Activated T-helper 17 cell treated with anti-CD3 and anti-CD28 coated beads, Interleukin-2, amount 50 U/mL, for 72 hours (primary cell): ENCODE data around the gene SH2B2. TPM values are rescaled to one million over a fixed set of nuclear protein-coding genes. Genes with fewer than 3 reads are reported as not detected.
A peak's percentile ranks its signal among the peaks of the same experiment; 100 is the strongest.

Experiments used
- ATAC-seq: fragments of 150-1000 bp; cut with Tn5 transposase; replicated peaks from 2 replicates; pipeline ENCODE4 v1.10.0; 2021; ENCODE audit warnings: mild to moderate bottlenecking, moderate library complexity
- H3K27ac Mint-ChIP-seq: one replicate; pipeline ENCODE4 v1.8.0; 2022; ENCODE audit warnings: mixed read lengths
- H3K27me3 Mint-ChIP-seq: one replicate; pipeline ENCODE4 v1.8.0; 2022; ENCODE audit warnings: mixed read lengths
- H3K36me3 Mint-ChIP-seq: one replicate; pipeline ENCODE4 v1.8.0; 2022; ENCODE audit warnings: low read depth, mild to moderate bottlenecking, mixed read lengths
- H3K4me1 Mint-ChIP-seq: one replicate; pipeline ENCODE4 v1.8.0; 2022; ENCODE audit warnings: mixed read lengths
- H3K4me3 Mint-ChIP-seq: one replicate; pipeline ENCODE4 v1.8.0; 2022; ENCODE audit warnings: mild to moderate bottlenecking, mixed read lengths
- H3K9me3 Mint-ChIP-seq: one replicate; pipeline ENCODE4 v1.8.0; 2022; ENCODE audit warnings: mixed read lengths
- total RNA-seq, 2 donors: library from RNA; stranded (reverse); gene quantifications; one replicate each; pipeline ENCODE4 v1.2.3, GENCODE V29; 2022

SH2B2 gene
- total RNA-seq, 2 donors from 2014 or later = 1.7 to 14.2 TPM

GRCh38 chr7:102258073-102258748 is 28.5 kb upstream of the SH2B2 start:
- H3K27me3 Mint-ChIP-seq = no peaks in the 10 kb centered on the region
- H3K36me3 Mint-ChIP-seq = no peaks in the 10 kb centered on the region
- no peaks in the 10 kb centered on the region for H3K9me3 Mint-ChIP-seq
- H3K4me1 Mint-ChIP-seq = no peaks in the 10 kb centered on the region
- no peak overlapping the region for H3K27ac Mint-ChIP-seq
- H3K4me3 Mint-ChIP-seq = no peak overlapping the region
- ATAC-seq = no peak

GRCh38 chr7:102258749-102259107 is 27.9 kb upstream of the SH2B2 start:
- H3K4me1 Mint-ChIP-seq = no peaks in the 10 kb centered on the region
- ATAC-seq = no peak
- no peak overlapping the region for H3K4me3 Mint-ChIP-seq
- H3K36me3 Mint-ChIP-seq = no peaks in the 10 kb centered on the region
- H3K9me3 Mint-ChIP-seq = no peaks in the 10 kb centered on the region
- H3K27me3 Mint-ChIP-seq = no peaks in the 10 kb centered on the region
- H3K27ac Mint-ChIP-seq = no peak overlapping the region

GRCh38 chr7:102260856-102261255 is 25.8 kb upstream of the SH2B2 start:
- Mint-ChIP-seq H3K27ac (no peak overlapping the region), H3K27me3 (no peaks in the 10 kb centered on the region), H3K4me3 (no peak overlapping the region), H3K9me3 (no peaks in the 10 kb centered on the region), H3K36me3 (no peaks in the 10 kb centered on the region), H3K4me1 (no peaks in the 10 kb centered on the region)
- no peak for ATAC-seq

- Mint-ChIP-seq H3K36me3 (no peaks in the 10 kb centered on the region), H3K4me3 (no peak overlapping the region), H3K4me1 (no peaks in the 10 kb centered on the region), H3K27me3 (no peaks in the 10 kb centered on the region), H3K9me3 (no peaks in the 10 kb centered on the region), H3K27ac (no peak overlapping the region)
- ATAC-seq = no peak
Measured at GRCh38 chr7:102261451-102261850, 25.2 kb upstream of the SH2B2 start.

- Mint-ChIP-seq H3K4me1 (no peaks in the 10 kb centered on the region), H3K4me3 (no peak overlapping the region), H3K36me3 (no peaks in the 10 kb centered on the region), H3K9me3 (no peaks in the 10 kb centered on the region), H3K27ac (no peak overlapping the region), H3K27me3 (no peaks in the 10 kb centered on the region)
- ATAC-seq = no peak
Measured at GRCh38 chr7:102262546-102262945, 24.1 kb upstream of the SH2B2 start.

GRCh38 chr7:102264367-102264891 is 22.2 kb upstream of the SH2B2 start:
- no peak for ATAC-seq
- Mint-ChIP-seq H3K36me3 (no peaks in the 10 kb centered on the region), H3K4me1 (no peaks in the 10 kb centered on the region), H3K9me3 (no peaks in the 10 kb centered on the region), H3K4me3 (no peak overlapping the region), H3K27me3 (no peaks in the 10 kb centered on the region), H3K27ac (no peak overlapping the region)

GRCh38 chr7:102266541-102266940 is 20.1 kb upstream of the SH2B2 start:
- Mint-ChIP-seq H3K27me3 (no peaks in the 10 kb centered on the region), H3K4me1 (no peaks in the 10 kb centered on the region), H3K36me3 (no peaks in the 10 kb centered on the region), H3K9me3 (no peaks in the 10 kb centered on the region), H3K27ac (no peak overlapping the region), H3K4me3 (no peak overlapping the region)
- no peak for ATAC-seq

- H3K9me3 Mint-ChIP-seq = no peaks in the 10 kb centered on the region
- peaks cover 4% of the 10 kb centered on the region for H3K4me1 Mint-ChIP-seq
- no peaks in the 10 kb centered on the region for H3K27me3 Mint-ChIP-seq
- no peak overlapping the region for H3K4me3 Mint-ChIP-seq
- H3K27ac Mint-ChIP-seq = no peak overlapping the region
- ATAC-seq = no peak
- no peaks in the 10 kb centered on the region for H3K36me3 Mint-ChIP-seq
Measured at GRCh38 chr7:102268635-102269034, 18.0 kb upstream of the SH2B2 start.

GRCh38 chr7:102270178-102270887 is 16.3 kb upstream of the SH2B2 start:
- no peaks in the 10 kb centered on the region for H3K9me3 Mint-ChIP-seq
- ATAC-seq = no peak
- no peak overlapping the region for H3K4me3 Mint-ChIP-seq
- H3K36me3 Mint-ChIP-seq = no peaks in the 10 kb centered on the region
- H3K4me1 Mint-ChIP-seq = peaks cover 4% of the 10 kb centered on the region
- no peaks in the 10 kb centered on the region for H3K27me3 Mint-ChIP-seq
- H3K27ac Mint-ChIP-seq = no peak overlapping the region

GRCh38 chr7:102271158-102271798 is 15.4 kb upstream of the SH2B2 start:
- H3K9me3 Mint-ChIP-seq = no peaks in the 10 kb centered on the region
- no peak for ATAC-seq
- peaks cover 4% of the 10 kb centered on the region for H3K4me1 Mint-ChIP-seq
- no peaks in the 10 kb centered on the region for H3K36me3 Mint-ChIP-seq
- no peaks in the 10 kb centered on the region for H3K27me3 Mint-ChIP-seq
- no peak overlapping the region for H3K27ac Mint-ChIP-seq
- H3K4me3 Mint-ChIP-seq = no peak overlapping the region

- ATAC-seq = peak; percentile 90
- H3K36me3 Mint-ChIP-seq = no peaks in the 10 kb centered on the region
- H3K9me3 Mint-ChIP-seq = no peaks in the 10 kb centered on the region
- H3K27me3 Mint-ChIP-seq = no peaks in the 10 kb centered on the region
- H3K4me1 Mint-ChIP-seq = peaks cover 4% of the 10 kb centered on the region
- no peak overlapping the region for H3K4me3 Mint-ChIP-seq
- peak overlapping the region; percentile 43 for H3K27ac Mint-ChIP-seq
Measured at GRCh38 chr7:102272075-102272916, 14.4 kb upstream of the SH2B2 start.

GRCh38 chr7:102272917-102273748 is 13.5 kb upstream of the SH2B2 start:
- Mint-ChIP-seq H3K27me3 (no peaks in the 10 kb centered on the region), H3K4me3 (no peak overlapping the region), H3K27ac (no peak overlapping the region), H3K9me3 (no peaks in the 10 kb centered on the region), H3K4me1 (peaks cover 4% of the 10 kb centered on the region), H3K36me3 (no peaks in the 10 kb centered on the region)
- ATAC-seq = no peak

GRCh38 chr7:102273749-102274712 is 12.6 kb upstream of the SH2B2 start:
- peaks cover 4% of the 10 kb centered on the region for H3K4me1 Mint-ChIP-seq
- H3K36me3 Mint-ChIP-seq = no peaks in the 10 kb centered on the region
- H3K27ac Mint-ChIP-seq = no peak overlapping the region
- no peak overlapping the region for H3K4me3 Mint-ChIP-seq
- H3K27me3 Mint-ChIP-seq = no peaks in the 10 kb centered on the region
- H3K9me3 Mint-ChIP-seq = no peaks in the 10 kb centered on the region
- no peak for ATAC-seq
